CD4-positive, alpha-beta memory T cell (primary cell): Measurements from ENCODE around the gene KRTAP12-3. TPM values are rescaled to one million over a fixed set of nuclear protein-coding genes. Genes with fewer than 3 reads are reported as not detected.

Experiments
- CTCF ChIA-PET: fragments of 350-600 bp; sonication (Branson Sonifier 250); formaldehyde crosslinking; loops from one replicate; lab custom pipeline; 2021; ENCODE audit warnings: inconsistent platforms; ENCODE audit not compliant: partially characterized antibody; lab: Charles Lee
- POLR2A ChIA-PET: fragments of 350-600 bp; sonication (Branson Sonifier 250); formaldehyde crosslinking; loops from one replicate; lab custom pipeline; 2021; ENCODE audit not compliant: partially characterized antibody; lab: Charles Lee
- DNase-seq, 5 donors: peaks; one replicate each; pipeline versions ENCODE4 v3.0.0 to v3.0.0-alpha.2; 2020 to 2022; ENCODE audit warnings: mixed read lengths in 1 of 5
- H3K27ac ChIP-seq: one replicate; pipeline ENCODE4 v1.7.0; 2013; ENCODE audit warnings: low read depth, low read length
- H3K27me3 ChIP-seq: 2 replicates; pipeline ENCODE4 v1.7.0; 2013; ENCODE audit warnings: mild to moderate bottlenecking, low read length, moderate library complexity; ENCODE audit not compliant: insufficient read depth
- H3K36me3 ChIP-seq: 2 replicates; pipeline ENCODE4 v1.7.0; 2013; ENCODE audit warnings: mild to moderate bottlenecking, low read length, moderate library complexity; ENCODE audit not compliant: insufficient read depth
- H3K4me1 ChIP-seq: 2 replicates; pipeline ENCODE4 v1.7.0; 2013; ENCODE audit warnings: mild to moderate bottlenecking, low read length, moderate library complexity; ENCODE audit not compliant: insufficient read depth
- H3K4me3 ChIP-seq, 2 donors: one replicate each; pipeline ENCODE4 v1.7.0; 2013; ENCODE audit warnings: low read length in 2 of 2, mild to moderate bottlenecking in 1 of 2
- H3K9me3 ChIP-seq, 2 donors: one replicate each; pipeline ENCODE4 v1.7.0; 2013; ENCODE audit warnings: low read length in 2 of 2, control low read depth in 1 of 2; ENCODE audit not compliant: control insufficient read depth in 1 of 2
- H3K27ac Mint-ChIP-seq, 7 donors: one replicate each; pipeline ENCODE4 v1.8.0; 2020 to 2021; ENCODE audit warnings: mixed read lengths in 7 of 7, mild to moderate bottlenecking in 6 of 7, inconsistent platforms in 3 of 7, moderate library complexity in 3 of 7
- H3K27me3 Mint-ChIP-seq, 2 donors: one replicate each; pipeline ENCODE4 v1.8.0; 2020 to 2021; ENCODE audit warnings: mixed read lengths in 2 of 2
- H3K36me3 Mint-ChIP-seq, 2 donors: one replicate each; pipeline ENCODE4 v1.8.0; 2020 to 2021; ENCODE audit warnings: mixed read lengths in 2 of 2, inconsistent platforms in 1 of 2, mild to moderate bottlenecking in 1 of 2
- H3K4me1 Mint-ChIP-seq, 4 donors: one replicate each; pipeline ENCODE4 v1.8.0; 2020 to 2021; ENCODE audit warnings: mixed read lengths in 4 of 4, mild to moderate bottlenecking in 1 of 4
- H3K4me3 Mint-ChIP-seq, 8 donors: one replicate each; pipeline ENCODE4 v1.8.0; 2020 to 2021; ENCODE audit warnings: mixed read lengths in 8 of 8, mild to moderate bottlenecking in 7 of 8, moderate library complexity in 6 of 8, inconsistent platforms in 3 of 8
- H3K9me3 Mint-ChIP-seq, 8 donors: one replicate each; pipeline ENCODE4 v1.8.0; 2020 to 2021; ENCODE audit warnings: mixed read lengths in 8 of 8, mild to moderate bottlenecking in 5 of 8, inconsistent platforms in 3 of 8, moderate library complexity in 1 of 8
- intact Hi-C: fragments of 100-400 bp; cut with micrococcal nuclease; formaldehyde crosslinking; loops from one replicate; pipeline ENCODE4 v1.15.1; 2023
- polyA plus RNA-seq, 2 donors: library from polyadenylated mRNA; unstranded; fragments of 300-500 nt; fragmentation: Illumina TruSeq; gene quantifications; one replicate each; pipeline ENCODE4 v1.2.3, GENCODE V29; 2021
- total RNA-seq, 2 experiments: library from RNA; stranded (reverse); gene quantifications; one replicate each; pipeline ENCODE4 v1.2.3, GENCODE V29; 2021

Gene KRTAP12-3
- total and polyA plus RNA-seq, 4 experiments from 2014 or later: 1.2 TPM; not detected in 3

- H3K27ac Mint-ChIP-seq: no peak overlapping the region
- Histone ChIP-seq H3K4me1 (peaks cover 39% of the 10 kb centered on the region), H3K27ac (no peak overlapping the region), H3K36me3 (no peaks in the 10 kb centered on the region), H3K4me3 (no peak overlapping the region), H3K9me3 (no peaks in the 10 kb centered on the region), H3K27me3 (peaks cover 66% of the 10 kb centered on the region)
- peaks cover 60 to 66% of the 10 kb centered on the region in 2 donors for H3K27me3 Mint-ChIP-seq
- H3K4me3 Mint-ChIP-seq: no peak overlapping the region
- ChIA-PET CTCF (no interaction called here), POLR2A (no interaction called here)
- intact Hi-C loops: no loop called here
- no peak for DNase-seq
- H3K4me1 Mint-ChIP-seq: peaks cover 16 to 45% (median 26%) of the 10 kb centered on the region in 4 donors
- peaks cover 0 to 24% (median 21%) of the 10 kb centered on the region in 8 donors for H3K9me3 Mint-ChIP-seq
- no peaks in the 10 kb centered on the region for H3K36me3 Mint-ChIP-seq
Measured at GRCh38 chr21:44706706-44707581, 49.2 kb downstream of the KRTAP12-3 start.

Other genes with a start within 250 kb of the KRTAP12-3 start
- gene LRRC3, start 202.4 kb upstream of the KRTAP12-3 start, total RNA-seq: 1 to 10 TPM; 1.4 to 1.5 TPM
- under 1 TPM; 0.11 to 0.61 TPM for gene LRRC3, start 202.4 kb upstream of the KRTAP12-3 start, polyA plus RNA-seq
- gene KRTAP10-1, start 117.7 kb upstream of the KRTAP12-3 start, total RNA-seq: not detected
- gene KRTAP10-1, start 117.7 kb upstream of the KRTAP12-3 start, polyA plus RNA-seq: not detected
- not detected for gene KRTAP10-2, start 106.4 kb upstream of the KRTAP12-3 start, total RNA-seq
- not detected for gene KRTAP10-2, start 106.4 kb upstream of the KRTAP12-3 start, polyA plus RNA-seq
- gene KRTAP10-3, start 99.1 kb upstream of the KRTAP12-3 start, total RNA-seq: not detected
- gene KRTAP10-3, start 99.1 kb upstream of the KRTAP12-3 start, polyA plus RNA-seq: not detected
- not detected for gene KRTAP10-4, start 84.2 kb upstream of the KRTAP12-3 start, total RNA-seq
- not detected for gene KRTAP10-4, start 84.2 kb upstream of the KRTAP12-3 start, polyA plus RNA-seq
- not detected for gene KRTAP10-5, start 77.3 kb upstream of the KRTAP12-3 start, total RNA-seq
- not detected for gene KRTAP10-5, start 77.3 kb upstream of the KRTAP12-3 start, polyA plus RNA-seq
- not detected for gene KRTAP10-6, start 65.4 kb upstream of the KRTAP12-3 start, total RNA-seq
- gene KRTAP10-6, start 65.4 kb upstream of the KRTAP12-3 start, polyA plus RNA-seq: not detected
- not detected for gene KRTAP10-7, start 57.3 kb upstream of the KRTAP12-3 start, total RNA-seq
- gene KRTAP10-7, start 57.3 kb upstream of the KRTAP12-3 start, polyA plus RNA-seq: not detected
- gene KRTAP10-8, start 45.9 kb upstream of the KRTAP12-3 start, total RNA-seq: not detected
- not detected for gene KRTAP10-8, start 45.9 kb upstream of the KRTAP12-3 start, polyA plus RNA-seq
- not detected for gene KRTAP10-9, start 30.8 kb upstream of the KRTAP12-3 start, total RNA-seq
- gene KRTAP10-9, start 30.8 kb upstream of the KRTAP12-3 start, polyA plus RNA-seq: not detected
- not detected for gene KRTAP10-10, start 20.6 kb upstream of the KRTAP12-3 start, total RNA-seq
- not detected for gene KRTAP10-10, start 20.6 kb upstream of the KRTAP12-3 start, polyA plus RNA-seq
- gene KRTAP10-11, start 11.5 kb upstream of the KRTAP12-3 start, total RNA-seq: not detected
- gene KRTAP10-11, start 11.5 kb upstream of the KRTAP12-3 start, polyA plus RNA-seq: not detected
- not detected for gene KRTAP12-4, start 3.3 kb upstream of the KRTAP12-3 start, total RNA-seq
- gene KRTAP12-4, start 3.3 kb upstream of the KRTAP12-3 start, polyA plus RNA-seq: not detected
- gene KRTAP12-2, start 9.0 kb downstream of the KRTAP12-3 start, total RNA-seq: not detected
- gene KRTAP12-2, start 9.0 kb downstream of the KRTAP12-3 start, polyA plus RNA-seq: not detected
- not detected for gene KRTAP12-1, start 24.2 kb downstream of the KRTAP12-3 start, total RNA-seq
- not detected for gene KRTAP12-1, start 24.2 kb downstream of the KRTAP12-3 start, polyA plus RNA-seq
- not detected for gene KRTAP10-12, start 39.2 kb downstream of the KRTAP12-3 start, total RNA-seq
- gene KRTAP10-12, start 39.2 kb downstream of the KRTAP12-3 start, polyA plus RNA-seq: not detected
- not detected for gene TSPEAR, start 53.6 kb downstream of the KRTAP12-3 start, total RNA-seq
- under 1 TPM in 1 of 2 donors, not detected in 1; 0.07 TPM for gene TSPEAR, start 53.6 kb downstream of the KRTAP12-3 start, polyA plus RNA-seq
- 100 to 1,000 TPM; 125 to 131 TPM for gene UBE2G2, start 143.9 kb downstream of the KRTAP12-3 start, total RNA-seq
- gene UBE2G2, start 143.9 kb downstream of the KRTAP12-3 start, polyA plus RNA-seq: 10 to 100 TPM; 51.8 to 65.9 TPM
- gene SUMO3, start 160.1 kb downstream of the KRTAP12-3 start, total RNA-seq: 10 to 100 TPM; 36.3 to 37.3 TPM
- 10 to 100 TPM; 74.9 to 99.7 TPM for gene SUMO3, start 160.1 kb downstream of the KRTAP12-3 start, polyA plus RNA-seq
- gene PTTG1IP, start 215.8 kb downstream of the KRTAP12-3 start, total RNA-seq: 100 to 1,000 TPM in 1 of 2 experiments, 10 to 100 TPM in 1; 98.7 to 110 TPM
- 10 to 100 TPM; 84.8 to 92.4 TPM for gene PTTG1IP, start 215.8 kb downstream of the KRTAP12-3 start, polyA plus RNA-seq